A673 (cell line): ENCODE data around the gene GSKIP. TPM values are rescaled to one million over a fixed set of nuclear protein-coding genes. Genes with fewer than 3 reads are reported as not detected.

Experiments
- BruUV-seq: library from RNA; stranded (reverse); fragments of 400-500 nt; replicated peaks from 2 replicates; lab custom pipeline; 2021; lab: Mats Ljungman, UMichigan
- CTCF ChIA-PET: fragments of 300-600 bp; sonication (Branson Sonifier 250); formaldehyde crosslinking; loops from one replicate; lab custom pipeline; 2022; ENCODE audit warnings: antibody characterized with exemption; lab: Charles Lee
- POLR2A ChIA-PET: fragments of 300-600 bp; sonication (Branson Sonifier 250); formaldehyde crosslinking; loops from one replicate; lab custom pipeline; 2022; ENCODE audit warnings: antibody characterized with exemption; ENCODE audit not compliant: low non-redundant PET; lab: Charles Lee
- DNase-seq: peaks from one replicate; pipeline ENCODE4 v3.0.0-alpha.2; 2015; ENCODE audit warnings: low spot score
- H3K27ac ChIP-seq: fragments of 200-600 bp; sonication (generic); 2 replicates; pipeline ENCODE4 v1.5.1; 2016; ENCODE audit warnings: mixed run types, low read depth, mild to moderate bottlenecking, mixed read lengths, antibody characterized with exemption, low read length; ENCODE audit not compliant: poor library complexity, severe bottlenecking
- H3K27me3 ChIP-seq: fragments of 200-600 bp; sonication (generic); replicated peaks from 2 replicates; pipeline ENCODE4 v1.6.1; 2017; ENCODE audit warnings: mixed run types, low read depth, mild to moderate bottlenecking, mixed read lengths, antibody characterized with exemption, low read length; ENCODE audit not compliant: insufficient read depth, poor library complexity
- H3K36me3 ChIP-seq: fragments of 200-600 bp; sonication (generic); 2 replicates; pipeline ENCODE4 v1.6.1; 2016; ENCODE audit warnings: mixed run types, mild to moderate bottlenecking, mixed read lengths, antibody characterized with exemption, low read length; ENCODE audit not compliant: insufficient read depth, poor library complexity, severe bottlenecking
- H3K4me1 ChIP-seq: fragments of 200-600 bp; sonication (generic); 2 replicates; pipeline ENCODE4 v1.6.1; 2017; ENCODE audit warnings: mixed run types, mild to moderate bottlenecking, mixed read lengths, antibody characterized with exemption, low read length; ENCODE audit not compliant: insufficient read depth, poor library complexity, severe bottlenecking
- H3K4me3 ChIP-seq: fragments of 200-600 bp; sonication (generic); 2 replicates; pipeline ENCODE4 v1.5.1; 2016; ENCODE audit warnings: low read depth, mixed run types, mild to moderate bottlenecking, mixed read lengths, low read length; ENCODE audit not compliant: poor library complexity, severe bottlenecking
- H3K9me3 ChIP-seq: fragments of 200-600 bp; sonication (generic); 2 replicates; pipeline ENCODE4 v1.6.1; 2016; ENCODE audit warnings: mixed run types, low read depth, mild to moderate bottlenecking, mixed read lengths, antibody characterized with exemption, low read length; ENCODE audit not compliant: poor library complexity, severe bottlenecking
- CTCF ChIP-seq: fragments of 300-800, 200-600 bp; sonication (generic); conservative IDR thresholded peaks from 2 replicates; pipeline ENCODE4 v1.5.1; 2017; ENCODE audit warnings: low read depth, mild to moderate bottlenecking, antibody characterized with exemption, low read length, moderate library complexity, mixed read lengths
- EZH2 ChIP-seq: fragments of 200-600 bp; sonication (generic); IDR thresholded peaks from 2 replicates; pipeline ENCODE4 v1.6.1; 2017; ENCODE audit warnings: borderline replicate concordance, low read depth, mild to moderate bottlenecking, mixed read lengths, antibody characterized with exemption, low read length; ENCODE audit not compliant: poor library complexity, severe bottlenecking
- intact Hi-C: fragments of 100-400 bp; cut with micrococcal nuclease; formaldehyde crosslinking; loops from one replicate; pipeline ENCODE4 v1.10.0; 2022; ENCODE audit not compliant: unreplicated experiment
- total RNA-seq: library from RNA; stranded (reverse); gene quantifications from 2 replicates; pipeline ENCODE4 v1.2.3, GENCODE V29; 2021

GSKIP gene
- total RNA-seq, 1 experiment from 2014 or later, result 21.3 TPM

GRCh38 chr14:96398432-96398831, 35.1 kb downstream of the GSKIP start:
- ChIA-PET CTCF (no interaction called here), POLR2A (no interaction called here)
- no peaks in the 10 kb centered on the region for H3K36me3 ChIP-seq
- H3K27ac ChIP-seq, result no peak overlapping the region
- TF ChIP-seq EZH2 (no peak), CTCF (no peak)
- DNase-seq, result no peak
- H3K27me3 ChIP-seq, result no peaks in the 10 kb centered on the region
- H3K4me3 ChIP-seq, result no peak overlapping the region
- BruUV-seq, result no TSS peak
- no peaks in the 10 kb centered on the region for H3K4me1 ChIP-seq
- intact Hi-C loops, result no loop called here
- no peaks in the 10 kb centered on the region for H3K9me3 ChIP-seq

DNA sequence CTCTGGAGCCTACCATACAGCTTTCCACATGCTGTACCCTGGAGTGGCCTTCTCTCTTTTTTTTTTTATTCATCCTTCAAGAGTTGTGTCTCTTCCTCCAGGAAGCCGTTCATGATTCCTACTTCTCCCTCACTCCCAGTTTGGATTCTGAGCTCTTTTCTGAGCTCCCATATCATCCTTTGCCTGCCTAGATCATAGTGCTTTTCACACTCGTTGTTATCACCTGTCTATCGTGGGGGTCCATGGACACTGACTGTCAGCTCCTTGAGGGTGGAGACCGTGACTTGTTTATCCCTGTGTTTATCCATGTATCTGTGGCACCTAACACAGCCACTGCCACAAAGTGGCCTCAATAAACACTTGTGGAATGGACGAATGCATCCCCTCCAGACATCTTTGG, 35.6 kb downstream of the GSKIP start:
- DNase-seq, result no peak
- no peak overlapping the region for H3K4me3 ChIP-seq
- TF ChIP-seq CTCF (no peak), EZH2 (no peak)
- intact Hi-C loops, result no loop called here
- H3K36me3 ChIP-seq, result no peaks in the 10 kb centered on the region
- no TSS peak for BruUV-seq
- H3K9me3 ChIP-seq, result no peaks in the 10 kb centered on the region
- H3K27me3 ChIP-seq, result no peaks in the 10 kb centered on the region
- CTCF ChIA-PET, result no interaction called here
- H3K27ac ChIP-seq, result no peak overlapping the region
- POLR2A ChIA-PET, result no interaction called here
- H3K4me1 ChIP-seq, result no peaks in the 10 kb centered on the region

DNA sequence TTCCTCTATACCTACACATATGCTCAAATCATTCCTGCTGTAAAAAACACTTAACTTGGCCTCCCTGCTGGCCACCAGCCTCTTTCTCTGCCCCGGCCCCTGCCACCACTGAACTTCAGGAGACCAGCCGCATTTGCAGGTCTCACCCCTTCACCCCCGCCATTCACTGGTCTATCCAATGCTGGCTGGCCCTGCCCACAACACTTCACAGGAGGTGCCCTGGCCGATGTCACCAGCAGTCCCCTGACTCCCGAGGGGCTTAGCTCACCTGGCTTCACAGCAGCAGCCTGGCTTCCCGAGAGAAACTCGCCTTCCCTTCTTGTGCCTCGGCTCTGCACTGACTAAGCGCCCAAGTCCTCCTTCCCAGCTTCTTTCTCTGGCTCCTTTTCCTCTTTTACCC, 36.1 kb downstream of the GSKIP start:
- intact Hi-C loops, result no loop called here
- CTCF ChIA-PET, result no interaction called here
- H3K27me3 ChIP-seq, result no peaks in the 10 kb centered on the region
- no peak overlapping the region for H3K27ac ChIP-seq
- no peaks in the 10 kb centered on the region for H3K36me3 ChIP-seq
- POLR2A ChIA-PET, result no interaction called here
- H3K4me3 ChIP-seq, result no peak overlapping the region
- no peaks in the 10 kb centered on the region for H3K4me1 ChIP-seq
- no peaks in the 10 kb centered on the region for H3K9me3 ChIP-seq
- no peak for DNase-seq
- no peak for TF ChIP-seq EZH2
- TF ChIP-seq CTCF, result no peak
- BruUV-seq, result no TSS peak
